Neural progenitor cell (in vitro differentiated cells): ENCODE results near the gene ATL1. TPM values are rescaled to one million over a fixed set of nuclear protein-coding genes. Genes with fewer than 3 reads are reported as not detected.

Experiments
- DNase-seq: peaks from one replicate; pipeline ENCODE4 v3.0.0-alpha.2; 2016; ENCODE audit warnings: low spot score
- H2AFZ ChIP-seq: fragments of 200-600 bp; sonication (generic); replicated peaks from 2 replicates; pipeline ENCODE4 v1.6.1; 2016; ENCODE audit warnings: antibody characterized with exemption
- H3F3A ChIP-seq: fragments of 200-600 bp; sonication (generic); 2 replicates; pipeline ENCODE4 v1.6.1; 2016; ENCODE audit warnings: antibody characterized with exemption, low read depth
- H3K27ac ChIP-seq: fragments of 200-600 bp; sonication (generic); 2 replicates; pipeline ENCODE4 v1.5.1; 2016; ENCODE audit warnings: mild to moderate bottlenecking
- H3K27me3 ChIP-seq: fragments of 200-600 bp; sonication (generic); 2 replicates; pipeline ENCODE4 v1.6.1; 2016; ENCODE audit warnings: mild to moderate bottlenecking, moderate library complexity
- H3K36me3 ChIP-seq: fragments of 200-600 bp; sonication (generic); 2 replicates; pipeline ENCODE4 v1.5.1; 2016
- H3K4me1 ChIP-seq: fragments of 200-600 bp; sonication (generic); 2 replicates; pipeline ENCODE4 v1.6.1; 2016; ENCODE audit warnings: mixed run types
- H3K4me2 ChIP-seq: fragments of 200-600 bp; sonication (generic); 2 replicates; pipeline ENCODE4 v1.6.1; 2016
- H3K4me3 ChIP-seq: fragments of 200-600 bp; sonication (generic); 2 replicates; pipeline ENCODE4 v1.5.1; 2016
- H3K79me2 ChIP-seq: fragments of 200-600 bp; sonication (generic); 2 replicates; pipeline ENCODE4 v1.6.1; 2016; ENCODE audit warnings: low read depth
- H3K9ac ChIP-seq: fragments of 200-600 bp; sonication (generic); 2 replicates; pipeline ENCODE4 v1.6.1; 2016
- H3K9me3 ChIP-seq: fragments of 200-600 bp; sonication (generic); 2 replicates; pipeline ENCODE4 v1.5.1; 2016; ENCODE audit warnings: low read depth
- H4K20me1 ChIP-seq: fragments of 200-600 bp; sonication (generic); 2 replicates; pipeline ENCODE4 v1.6.1; 2016; ENCODE audit warnings: low read depth
- H3K27ac Mint-ChIP-seq: 3 replicates; pipeline ENCODE4 v1.8.0; 2021; ENCODE audit warnings: mixed read lengths
- H3K27me3 Mint-ChIP-seq: 2 replicates; pipeline ENCODE4 v1.8.0; 2022; ENCODE audit warnings: low read depth, mild to moderate bottlenecking, inconsistent platforms, moderate library complexity, mixed read lengths; ENCODE audit not compliant: insufficient read depth
- H3K36me3 Mint-ChIP-seq: 3 replicates; pipeline ENCODE4 v1.8.0; 2021; ENCODE audit warnings: mixed read lengths
- H3K4me1 Mint-ChIP-seq: 3 replicates; pipeline ENCODE4 v1.8.0; 2021; ENCODE audit warnings: mixed read lengths
- H3K4me3 Mint-ChIP-seq: 3 replicates; pipeline ENCODE4 v1.8.0; 2021; ENCODE audit warnings: mild to moderate bottlenecking, moderate library complexity, mixed read lengths
- H3K9me3 Mint-ChIP-seq: 3 replicates; pipeline ENCODE4 v1.8.0; 2020; ENCODE audit warnings: mixed read lengths
- EZH2 ChIP-seq: fragments of 200-600 bp; sonication (generic); IDR thresholded peaks from 2 replicates; pipeline ENCODE4 v1.6.1; 2017; ENCODE audit warnings: antibody characterized with exemption, mild to moderate bottlenecking, moderate library complexity
- EZH2phosphoT487 ChIP-seq: fragments of 200-600 bp; sonication (generic); IDR thresholded peaks from 2 replicates; pipeline ENCODE4 v1.6.1; 2017; ENCODE audit warnings: antibody characterized with exemption
- total RNA-seq: library from RNA; depleted of rRNA; stranded (reverse); fragments of >200 nt; gene quantifications from 2 replicates; pipeline ENCODE4 v1.2.3, GENCODE V29; 2015; ENCODE audit warnings: low replicate concordance
- TF ChIP-seq, protein P1 (sequence below): fragments of 200-600 bp; sonication (generic); IDR thresholded peaks from 2 replicates; pipeline ENCODE4 v1.5.1; 2017; ENCODE audit warnings: antibody characterized with exemption, mild to moderate bottlenecking

ATL1 gene
- 7.3 and 11.8 TPM in 2 replicates for total RNA-seq

DNA sequence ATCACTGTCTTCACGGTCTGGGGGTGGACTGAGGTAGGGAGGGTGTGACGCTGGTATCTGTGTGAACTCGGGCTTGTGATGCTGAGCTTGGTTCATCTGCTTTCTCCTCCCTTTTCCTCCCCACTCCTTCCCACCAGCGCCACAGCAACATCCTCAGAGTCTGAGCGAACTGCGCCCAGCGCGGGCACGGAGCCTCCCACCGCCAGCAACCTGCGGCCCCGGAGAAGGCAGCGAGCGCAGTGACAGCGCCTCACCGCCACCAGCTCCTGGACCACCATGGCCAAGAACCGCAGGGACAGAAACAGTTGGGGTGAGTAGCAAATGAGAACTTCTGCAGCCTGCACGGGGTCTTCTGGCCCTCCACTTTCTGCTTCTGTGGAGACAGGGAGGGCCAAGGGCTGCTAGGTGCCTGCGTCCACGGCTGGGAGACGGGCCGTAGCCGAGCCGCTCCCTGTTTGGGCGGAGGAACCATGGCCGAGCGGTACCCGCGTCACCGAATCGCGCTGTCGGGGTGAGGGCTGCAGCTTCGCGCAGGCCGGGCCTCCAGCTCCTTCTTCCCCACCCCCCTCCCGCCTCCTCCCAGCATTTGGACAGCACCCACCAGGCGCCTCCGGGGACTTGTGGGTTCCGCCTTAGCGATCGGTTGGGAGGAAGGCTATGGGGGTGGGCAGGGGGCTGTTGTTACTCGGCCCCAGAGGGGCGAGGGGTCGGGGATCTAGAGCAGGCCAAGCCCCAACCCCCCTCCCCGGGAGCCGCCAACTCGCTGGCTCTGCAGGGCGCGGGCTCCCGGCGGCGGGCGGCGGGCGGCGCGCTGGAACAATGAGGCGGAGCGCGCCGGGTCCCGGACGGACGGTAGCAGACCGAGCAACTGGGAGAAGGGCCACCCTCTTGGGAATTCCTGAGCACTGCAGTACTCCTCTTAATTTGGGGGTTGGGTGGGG, at the start of gene ATL1:
Gene ATL1, plus strand, starts transcription at position 156 of the 941 bp plus-strand sequence. Its CDS starts 121 bp downstream, at position 277.
- H3K36me3 Mint-ChIP-seq: no peaks in the 10 kb centered on the region
- peak within 1 kb of the TSS; percentile 93 for H3K4me3 Mint-ChIP-seq
- Histone ChIP-seq H3K79me2 (no peaks in the 10 kb centered on the region), H3K27ac (no peak within 1 kb of the TSS), H4K20me1 (no peaks in the 10 kb centered on the region), H3F3A (peaks cover 21% of the 10 kb centered on the region), H3K4me2 (peak within 1 kb of the TSS; percentile 79), H3K4me1 (peaks cover 10% of the 10 kb centered on the region), H2AFZ (peak within 1 kb of the TSS; percentile 84), H3K36me3 (no peaks in the 10 kb centered on the region), H3K27me3 (peaks cover 32% of the 10 kb centered on the region), H3K9ac (peak within 1 kb of the TSS; percentile 42), H3K9me3 (no peaks in the 10 kb centered on the region), H3K4me3 (peak within 1 kb of the TSS; percentile 76)
- no peaks in the 10 kb centered on the region for H3K9me3 Mint-ChIP-seq
- peaks cover 12% of the 10 kb centered on the region for H3K27me3 Mint-ChIP-seq
- peaks cover 13% of the 10 kb centered on the region for H3K4me1 Mint-ChIP-seq
- peak within 1 kb of the TSS; percentile 74 for H3K27ac Mint-ChIP-seq
- TF ChIP-seq, protein P1, sequence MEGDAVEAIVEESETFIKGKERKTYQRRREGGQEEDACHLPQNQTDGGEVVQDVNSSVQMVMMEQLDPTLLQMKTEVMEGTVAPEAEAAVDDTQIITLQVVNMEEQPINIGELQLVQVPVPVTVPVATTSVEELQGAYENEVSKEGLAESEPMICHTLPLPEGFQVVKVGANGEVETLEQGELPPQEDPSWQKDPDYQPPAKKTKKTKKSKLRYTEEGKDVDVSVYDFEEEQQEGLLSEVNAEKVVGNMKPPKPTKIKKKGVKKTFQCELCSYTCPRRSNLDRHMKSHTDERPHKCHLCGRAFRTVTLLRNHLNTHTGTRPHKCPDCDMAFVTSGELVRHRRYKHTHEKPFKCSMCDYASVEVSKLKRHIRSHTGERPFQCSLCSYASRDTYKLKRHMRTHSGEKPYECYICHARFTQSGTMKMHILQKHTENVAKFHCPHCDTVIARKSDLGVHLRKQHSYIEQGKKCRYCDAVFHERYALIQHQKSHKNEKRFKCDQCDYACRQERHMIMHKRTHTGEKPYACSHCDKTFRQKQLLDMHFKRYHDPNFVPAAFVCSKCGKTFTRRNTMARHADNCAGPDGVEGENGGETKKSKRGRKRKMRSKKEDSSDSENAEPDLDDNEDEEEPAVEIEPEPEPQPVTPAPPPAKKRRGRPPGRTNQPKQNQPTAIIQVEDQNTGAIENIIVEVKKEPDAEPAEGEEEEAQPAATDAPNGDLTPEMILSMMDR: no peak
- TF ChIP-seq EZH2 (peak; percentile 67), EZH2phosphoT487 (peak; percentile 33)
- DNase-seq: peak; percentile 89

DNA sequence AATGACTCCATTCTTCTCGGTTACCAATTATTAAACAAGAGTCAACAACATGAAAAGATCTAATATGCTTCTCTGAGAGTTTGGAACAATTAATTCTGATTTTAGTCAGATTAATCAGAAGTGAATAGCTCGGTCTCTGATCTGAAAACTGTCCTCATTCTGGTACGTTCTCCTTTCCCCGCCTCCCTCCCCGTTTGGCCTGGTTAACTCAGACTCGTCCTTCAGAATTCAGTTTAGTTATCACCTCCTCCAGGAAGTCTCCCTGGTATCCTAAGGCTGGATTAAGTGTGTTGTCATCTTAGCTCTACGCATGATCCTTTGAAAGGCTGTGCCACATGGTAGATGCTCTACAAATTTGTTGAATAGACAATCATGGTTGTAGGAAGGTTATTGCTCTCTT, 49.8 kb upstream of the ATL1 start:
- Histone ChIP-seq H3K27ac (no peak overlapping the region), H3K4me1 (no peaks in the 10 kb centered on the region), H2AFZ (no peak overlapping the region), H3K4me2 (no peak overlapping the region), H3K36me3 (peaks cover 4% of the 10 kb centered on the region), H3K27me3 (no peaks in the 10 kb centered on the region), H3K9ac (no peak overlapping the region), H3K4me3 (no peak overlapping the region), H4K20me1 (peaks cover 50% of the 10 kb centered on the region), H3K79me2 (peaks cover 92% of the 10 kb centered on the region), H3K9me3 (no peaks in the 10 kb centered on the region), H3F3A (peaks cover 6% of the 10 kb centered on the region)
- Mint-ChIP-seq H3K4me3 (no peak overlapping the region), H3K9me3 (peaks cover 4% of the 10 kb centered on the region), H3K4me1 (no peaks in the 10 kb centered on the region), H3K27me3 (no peaks in the 10 kb centered on the region), H3K27ac (no peak overlapping the region), H3K36me3 (peaks cover 23% of the 10 kb centered on the region)
- no peak for DNase-seq
- TF ChIP-seq, protein P1: no peak
- no peak for TF ChIP-seq EZH2
- TF ChIP-seq EZH2phosphoT487: no peak

DNA sequence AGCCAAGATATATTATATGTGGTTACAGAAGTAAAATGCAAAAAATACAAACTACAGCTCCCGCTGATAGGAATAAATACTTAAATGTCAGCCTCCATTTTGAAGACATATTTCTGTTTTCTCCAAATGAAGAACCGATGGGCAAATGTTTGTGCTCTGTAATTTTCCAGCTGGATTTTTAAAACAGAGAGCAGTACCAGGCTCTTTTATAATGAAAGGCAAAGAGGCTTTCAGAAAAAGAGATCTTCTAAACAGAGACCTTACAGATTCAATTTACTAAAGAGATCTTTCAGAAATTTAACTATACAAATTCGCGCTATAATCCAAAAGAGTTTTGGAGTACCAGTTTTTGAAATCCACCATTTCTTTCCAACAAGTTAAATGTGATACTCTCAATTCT, 47.5 kb upstream of the ATL1 start:
- Mint-ChIP-seq H3K4me3 (no peak overlapping the region), H3K9me3 (peaks cover 4% of the 10 kb centered on the region), H3K36me3 (peaks cover 25% of the 10 kb centered on the region), H3K27me3 (no peaks in the 10 kb centered on the region), H3K27ac (no peak overlapping the region), H3K4me1 (no peaks in the 10 kb centered on the region)
- H3K27ac ChIP-seq: no peak overlapping the region
- no peaks in the 10 kb centered on the region for H3K27me3 ChIP-seq
- DNase-seq: no peak
- H3K9ac ChIP-seq: no peak overlapping the region
- peaks cover 4% of the 10 kb centered on the region for H3K36me3 ChIP-seq
- TF ChIP-seq EZH2 (no peak), EZH2phosphoT487 (no peak)
- TF ChIP-seq, protein P1: no peak
- no peak overlapping the region for H2AFZ ChIP-seq
- peaks cover 6% of the 10 kb centered on the region for H3F3A ChIP-seq
- H4K20me1 ChIP-seq: peaks cover 59% of the 10 kb centered on the region
- no peak overlapping the region for H3K4me2 ChIP-seq
- no peak overlapping the region for H3K4me3 ChIP-seq
- no peaks in the 10 kb centered on the region for H3K4me1 ChIP-seq
- no peaks in the 10 kb centered on the region for H3K9me3 ChIP-seq
- H3K79me2 ChIP-seq: peaks cover 96% of the 10 kb centered on the region
